Stimulated activated CD4-positive, alpha-beta T cell treated with anti-CD3 and anti-CD28 coated beads, Interleukin-4, amount 100 ng/mL, for 4 hours (primary cell): ENCODE measurements around the gene INPP5F.
"Not testable (repeated sequence)": the region's sequence is repeated elsewhere in the genome, so short reads cannot be mapped to it uniquely, and the experiment has no call there.

ENCODE experiments used
- DNase-seq, 2 experiments: peaks; one replicate each; pipeline ENCODE4 v3.0.0-alpha.2; 2020

Gene INPP5F

DNA sequence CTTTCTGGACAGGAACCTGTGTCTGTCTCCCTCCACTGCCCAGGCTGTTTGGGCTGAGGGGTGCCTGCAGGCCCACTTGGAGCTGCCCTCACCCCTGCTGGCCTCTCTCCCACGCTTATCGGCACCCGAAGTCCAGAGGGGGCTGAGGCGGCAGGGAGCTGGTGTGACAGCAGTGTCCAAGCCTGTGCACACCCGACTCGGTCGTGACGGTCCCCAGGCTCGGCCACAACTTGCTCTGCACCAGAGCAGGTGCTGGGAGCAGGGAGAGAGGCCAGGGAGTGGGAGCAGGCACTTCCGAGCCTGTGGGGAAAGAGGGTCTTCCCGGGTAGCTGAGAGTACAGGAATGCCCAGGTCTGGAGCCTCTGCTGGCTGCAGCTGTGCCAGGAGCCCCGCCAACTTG is 23.0 kb downstream of the INPP5F start:
- DNase-seq, result no peak

DNA sequence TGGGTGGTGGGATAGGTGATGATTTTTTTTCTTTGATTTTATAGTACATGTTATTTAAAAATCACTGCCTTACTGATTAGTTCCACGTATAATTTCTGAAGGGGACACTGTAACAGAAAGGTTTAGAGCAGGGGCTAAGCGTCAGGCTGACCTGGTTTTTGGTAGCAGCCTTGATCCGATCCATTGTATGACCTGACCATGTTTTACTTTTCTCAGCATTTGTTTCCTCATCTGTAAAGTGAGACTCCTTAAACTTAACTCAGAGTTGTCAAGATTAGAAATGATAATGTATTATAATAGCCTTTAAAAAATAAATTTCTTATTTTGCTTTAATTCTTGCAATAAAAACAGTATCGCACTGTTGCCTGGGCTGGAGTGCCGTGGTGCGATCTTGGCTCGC is 23.6 kb downstream of the INPP5F start:
- DNase-seq, result no peak

DNA sequence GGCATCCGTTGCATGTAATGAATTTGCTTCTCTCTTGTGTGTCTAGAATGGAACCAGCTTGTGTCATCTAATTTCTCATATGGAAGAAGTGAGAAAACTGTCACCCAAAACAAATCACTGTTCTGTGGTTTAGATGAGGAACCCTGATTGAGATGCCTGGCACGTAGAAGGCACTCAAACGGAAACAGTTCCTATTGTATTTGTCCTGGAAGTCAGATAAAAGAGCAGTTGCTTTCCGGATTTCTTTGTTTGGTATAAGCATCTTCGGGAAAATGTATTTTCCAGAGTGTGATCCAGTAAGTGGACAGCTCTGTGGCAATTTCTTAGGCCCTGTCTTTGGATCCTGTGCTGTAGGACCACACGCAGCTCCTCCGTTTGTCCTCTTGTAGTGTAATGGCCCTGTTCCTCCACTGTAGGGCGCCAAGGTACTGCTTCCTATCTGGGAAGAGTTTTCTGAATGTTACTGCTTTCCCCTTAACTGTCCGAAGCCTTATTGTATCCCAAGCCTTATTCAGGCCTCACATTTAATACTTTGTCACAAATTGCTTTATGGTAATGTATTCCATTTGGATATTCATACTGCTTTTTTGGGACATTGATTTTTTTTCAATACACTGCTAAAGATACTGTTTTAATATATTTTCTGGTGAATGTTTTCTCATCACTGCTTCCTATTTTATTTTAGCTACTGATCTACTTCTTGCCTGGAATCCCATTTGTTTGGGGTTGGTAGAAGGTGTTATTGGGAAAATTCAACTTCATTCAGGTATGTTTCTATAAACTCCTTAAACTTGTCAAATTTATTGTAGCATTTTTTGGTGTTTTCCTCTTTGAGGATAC is 24.8 kb downstream of the INPP5F start:
- DNase-seq, result peak; percentile 34 to 51

DNA sequence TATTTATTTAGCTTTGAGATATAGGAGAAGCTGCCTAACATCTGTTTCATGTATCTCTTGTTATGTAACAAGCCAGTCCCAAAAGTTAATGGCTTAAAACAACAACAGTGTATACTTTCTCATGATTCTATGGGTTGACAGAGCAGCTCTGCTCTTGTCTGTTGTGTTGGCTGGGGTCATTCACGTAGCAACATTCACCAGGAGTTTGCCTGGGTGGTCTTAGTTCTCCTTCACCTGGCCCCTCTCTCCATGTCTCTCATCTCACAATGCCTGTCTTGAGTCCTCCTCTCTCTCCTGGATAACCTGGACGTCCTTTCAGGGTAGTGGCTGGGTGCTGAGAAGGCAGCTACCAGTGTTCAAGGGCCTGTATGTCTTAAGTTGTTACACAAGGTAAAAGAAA is 27.5 kb downstream of the INPP5F start:
- no peak for DNase-seq

DNA sequence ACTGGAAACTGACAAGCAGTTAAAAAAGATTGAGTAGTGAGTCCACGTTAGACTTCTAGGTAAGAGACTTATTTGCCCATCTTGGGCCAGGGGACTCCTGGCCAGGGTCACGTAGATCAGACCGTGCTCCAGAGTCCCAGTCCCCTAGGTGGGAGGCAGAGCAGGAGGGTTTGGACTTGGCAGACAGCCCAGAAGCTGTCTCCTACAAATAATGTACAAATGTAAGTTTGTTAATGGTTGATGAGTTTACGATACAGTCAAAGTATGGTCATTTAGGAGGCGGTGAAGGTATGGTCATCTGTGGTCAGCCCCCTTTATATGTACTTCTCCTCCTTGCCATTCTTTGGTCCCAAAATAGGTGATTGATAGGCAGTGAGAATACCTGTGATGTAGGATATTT is 28.2 kb downstream of the INPP5F start:
- DNase-seq, result no peak

DNA sequence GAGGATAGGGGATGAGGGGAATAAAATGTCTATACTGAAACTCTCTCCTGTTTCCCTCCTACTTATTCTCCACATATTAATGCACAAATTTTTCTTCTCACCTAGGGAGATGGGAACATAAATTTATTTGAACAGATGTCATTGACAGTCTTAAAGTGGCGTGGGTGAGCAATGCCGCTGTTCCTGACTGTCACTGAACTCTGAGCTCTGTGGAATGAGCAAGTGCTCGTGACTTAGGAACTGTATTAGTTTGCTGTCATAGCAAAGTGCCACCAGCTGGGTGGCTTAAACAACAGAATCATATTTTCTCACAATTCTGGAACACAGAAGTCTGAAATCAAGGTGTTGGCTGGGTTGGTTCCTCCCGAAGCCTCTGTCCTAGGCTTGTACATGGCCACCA is 29.1 kb downstream of the INPP5F start:
- no peak for DNase-seq

DNA sequence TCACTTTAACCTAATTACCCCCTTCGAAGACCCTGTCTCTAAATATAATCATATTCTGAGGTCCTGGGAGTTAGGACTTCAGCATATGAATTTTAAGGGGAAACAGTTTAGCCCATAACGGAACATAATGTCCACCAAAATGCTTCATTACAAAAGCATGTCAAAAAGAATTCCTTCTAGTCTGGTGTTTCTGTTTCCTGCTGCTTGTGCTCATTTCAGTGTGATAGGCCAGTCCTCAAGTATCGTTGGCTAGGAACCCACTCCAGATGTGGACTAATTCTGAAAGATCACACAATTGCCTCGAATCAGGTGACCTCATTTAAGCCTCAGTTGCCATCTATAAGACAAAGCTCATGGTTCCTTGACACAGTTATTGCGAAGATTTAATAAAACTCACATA is 29.6 kb downstream of the INPP5F start:
- DNase-seq, result no peak

DNA sequence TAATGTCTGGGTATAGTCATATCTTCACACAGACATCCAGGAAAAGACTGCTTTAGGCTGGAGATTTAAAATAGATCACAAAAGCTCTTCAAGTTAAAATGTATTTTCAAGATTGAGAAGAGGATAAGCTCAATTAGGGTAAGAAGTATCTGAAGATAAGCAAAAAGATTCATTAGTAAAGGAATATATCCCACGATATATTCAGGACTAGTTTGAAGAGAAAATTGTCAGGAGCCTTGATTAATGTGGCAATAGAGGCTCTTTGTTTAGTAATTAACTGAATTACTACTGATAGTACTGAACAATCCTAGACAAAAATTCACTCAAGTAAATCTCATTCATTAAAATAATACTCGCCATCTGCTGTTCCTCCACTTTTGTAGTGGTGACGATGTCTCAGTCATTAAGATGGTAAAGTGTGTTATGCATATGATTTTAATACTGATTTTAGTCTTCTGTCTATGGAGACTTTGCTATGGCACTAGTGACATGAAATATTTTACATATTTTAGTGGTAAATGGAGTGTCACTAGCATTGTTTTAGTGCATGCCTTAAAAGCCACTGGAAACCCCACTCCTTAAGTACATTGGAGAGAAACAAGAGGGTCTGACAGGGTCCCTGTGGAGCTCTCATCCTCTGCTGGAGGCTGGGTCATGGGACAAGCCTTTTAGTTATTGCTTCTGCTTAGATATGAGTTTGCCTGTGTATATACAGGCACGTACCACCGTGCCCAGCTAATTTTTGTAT is 32.8 kb downstream of the INPP5F start:
- no peak for DNase-seq

DNA sequence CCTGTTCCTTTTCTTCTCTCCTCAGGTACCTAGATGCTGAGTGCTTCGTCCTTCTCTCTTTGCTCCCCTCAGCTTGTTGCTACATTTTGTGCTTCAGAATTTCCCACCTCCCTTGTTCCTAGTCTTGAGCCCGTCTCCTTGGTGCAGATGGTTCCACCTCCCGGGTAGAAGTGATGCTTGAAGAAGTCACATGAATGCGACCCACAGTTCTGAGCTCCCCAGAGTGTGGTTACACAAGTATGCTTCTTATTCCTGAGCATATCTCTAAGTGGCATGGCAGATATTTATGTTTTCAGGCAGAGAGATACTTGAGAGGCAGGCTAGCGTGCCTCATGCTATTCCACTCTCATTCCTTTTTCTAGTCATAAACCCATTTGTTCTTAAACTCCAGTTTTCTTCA is 34.0 kb downstream of the INPP5F start:
- no peak for DNase-seq

DNA sequence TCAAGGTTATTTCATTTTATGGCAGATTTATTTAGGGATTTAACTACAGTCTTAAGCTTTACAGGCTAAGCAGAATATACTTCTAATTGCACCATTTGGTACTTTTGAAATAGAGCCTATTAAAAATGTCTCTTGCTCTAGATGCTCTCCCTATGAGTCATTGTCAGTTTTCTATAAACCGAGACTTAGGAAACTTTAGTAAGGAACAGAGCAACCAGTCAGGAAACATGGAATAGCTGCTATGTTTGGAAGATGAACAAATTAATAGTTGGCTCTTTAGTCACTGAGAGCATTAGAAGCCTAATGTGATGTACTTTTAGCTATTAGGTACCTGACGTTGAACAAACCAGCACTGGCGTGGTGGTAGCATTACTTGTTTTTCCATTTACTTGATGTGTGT is 35.3 kb downstream of the INPP5F start:
- no peak for DNase-seq

DNA sequence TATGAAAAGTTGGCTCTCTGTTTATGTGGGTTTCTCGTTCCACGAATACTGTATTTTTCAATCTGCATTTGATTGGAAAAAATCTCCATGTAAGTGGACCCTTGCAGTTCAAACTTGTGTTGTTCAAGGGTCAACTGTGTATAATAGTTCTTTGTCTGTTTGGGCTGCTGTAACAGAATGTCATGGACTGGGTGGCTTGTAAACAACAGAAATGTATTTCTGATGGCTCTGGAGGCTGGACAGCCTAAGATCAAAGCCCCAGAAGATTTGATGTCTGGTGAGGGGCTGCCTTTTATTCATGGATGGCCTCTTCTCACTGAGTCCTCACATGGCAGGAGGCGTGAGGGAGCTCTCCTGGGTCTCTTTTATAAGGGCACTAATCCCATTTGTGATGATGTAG is 36.2 kb downstream of the INPP5F start:
- no peak for DNase-seq

DNA sequence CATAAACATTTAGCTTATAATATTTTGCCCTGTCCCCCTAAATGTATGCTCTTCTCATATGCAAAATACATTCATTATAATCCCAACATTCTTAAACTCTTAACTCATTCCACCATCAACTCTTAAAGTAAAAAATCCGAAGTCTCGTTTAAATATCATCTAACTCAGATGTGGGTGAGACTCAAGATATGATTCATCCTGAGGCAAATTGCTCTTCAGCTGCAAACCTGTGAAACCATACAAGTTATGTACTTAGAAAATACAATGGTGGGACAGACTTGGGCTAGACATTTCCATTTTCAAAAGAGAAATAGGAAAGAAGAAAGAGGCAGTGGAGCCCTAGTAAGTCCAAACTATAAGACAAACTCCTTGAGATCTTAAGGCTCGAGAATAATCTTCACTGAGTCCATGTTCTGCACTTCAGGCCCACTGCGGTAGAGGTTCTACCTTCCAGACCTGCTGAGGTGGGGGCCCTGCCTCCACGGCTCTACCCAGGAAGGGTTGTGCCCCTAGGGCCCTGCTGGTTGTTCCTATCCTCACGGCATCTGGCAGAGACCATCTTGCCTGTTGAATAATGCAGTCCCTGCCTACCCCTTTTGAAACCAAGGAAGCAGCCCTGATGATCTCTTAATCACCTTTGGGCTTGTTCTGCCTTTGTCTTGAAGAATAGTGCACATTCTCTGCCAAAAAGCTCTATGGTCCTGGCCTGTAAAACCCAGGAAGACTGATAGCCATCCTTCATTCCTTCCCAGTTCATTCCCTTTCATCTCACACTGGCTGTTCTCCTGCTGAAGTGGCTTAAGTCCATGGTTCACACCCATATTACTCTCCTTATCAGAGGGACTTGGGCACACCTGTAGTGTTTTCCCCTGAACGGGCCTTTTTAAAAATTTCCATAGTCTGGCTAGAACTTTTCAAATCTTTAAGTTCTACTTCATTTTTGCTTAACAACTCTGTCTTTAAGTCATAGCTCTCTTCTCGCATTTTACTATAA is 37.3 kb downstream of the INPP5F start:
- DNase-seq, result no peak

DNA sequence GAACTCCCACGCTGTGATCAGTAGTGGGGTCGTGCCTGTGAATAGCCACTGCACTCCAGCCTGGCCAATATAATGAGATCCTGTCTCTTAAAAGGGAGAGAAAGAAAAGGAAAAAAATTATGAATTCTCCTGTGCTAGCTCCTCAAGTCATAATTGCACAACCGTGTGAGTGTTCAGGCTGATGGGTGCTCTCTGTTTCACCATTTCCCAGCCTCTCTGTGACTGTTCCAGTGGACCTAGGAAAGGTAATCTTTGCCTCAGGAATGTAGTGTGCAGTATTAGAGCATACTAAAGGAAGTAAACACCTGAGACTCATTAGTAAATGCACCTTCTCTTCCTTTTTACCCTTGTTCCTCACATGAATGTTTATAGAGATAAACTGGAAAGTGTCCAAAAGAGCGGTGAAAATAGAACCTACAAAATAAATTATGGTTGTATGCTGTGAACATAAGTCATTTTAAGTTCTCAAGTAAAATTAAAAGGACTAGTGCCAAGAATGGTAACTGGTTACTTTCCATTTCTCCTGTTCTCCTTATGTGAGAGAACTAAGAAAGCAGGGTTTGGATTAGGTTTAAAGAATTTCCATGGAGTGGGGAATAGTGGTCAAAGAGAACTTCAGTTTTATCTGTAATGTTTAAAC is 42.7 kb downstream of the INPP5F start:
- DNase-seq, result no peak

DNA sequence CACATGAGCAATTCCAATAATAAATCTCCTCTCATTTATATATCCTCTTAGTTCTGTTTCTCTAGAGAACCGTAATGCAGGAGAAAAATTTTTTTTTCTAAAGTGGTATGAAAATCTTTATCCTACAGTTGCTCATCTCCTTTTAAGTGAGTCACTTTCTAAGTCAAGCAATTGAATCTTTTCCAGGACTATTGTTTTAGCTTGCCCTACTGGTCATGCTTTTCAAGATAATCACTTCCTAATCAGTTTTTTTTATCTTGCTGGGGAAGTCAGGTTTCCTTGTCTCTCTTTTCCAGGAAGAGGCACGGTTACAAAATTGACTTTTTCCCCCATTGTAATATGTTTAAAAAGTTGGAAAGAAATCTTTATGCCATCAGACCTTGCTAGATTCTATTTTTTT is 44.0 kb downstream of the INPP5F start:
- DNase-seq, result no peak

DNA sequence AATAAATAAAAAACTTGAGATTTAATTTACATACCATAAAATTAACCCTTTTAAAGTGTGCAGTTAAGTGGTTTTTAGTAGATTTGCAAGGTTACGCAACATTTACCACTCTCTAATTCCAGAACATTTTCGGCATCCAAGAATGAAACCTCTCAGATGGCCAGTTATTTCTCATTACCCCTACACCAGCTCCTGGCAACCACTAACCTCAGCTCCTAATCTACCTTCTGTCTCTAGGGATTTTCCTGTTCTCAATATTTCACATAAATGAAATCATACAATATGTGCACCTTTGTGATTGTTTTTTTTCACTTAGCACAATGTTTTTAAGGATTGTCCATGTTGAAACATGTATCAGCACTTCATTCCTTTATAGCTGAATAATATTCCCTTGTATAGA is 45.1 kb downstream of the INPP5F start:
- DNase-seq, result no peak

DNA sequence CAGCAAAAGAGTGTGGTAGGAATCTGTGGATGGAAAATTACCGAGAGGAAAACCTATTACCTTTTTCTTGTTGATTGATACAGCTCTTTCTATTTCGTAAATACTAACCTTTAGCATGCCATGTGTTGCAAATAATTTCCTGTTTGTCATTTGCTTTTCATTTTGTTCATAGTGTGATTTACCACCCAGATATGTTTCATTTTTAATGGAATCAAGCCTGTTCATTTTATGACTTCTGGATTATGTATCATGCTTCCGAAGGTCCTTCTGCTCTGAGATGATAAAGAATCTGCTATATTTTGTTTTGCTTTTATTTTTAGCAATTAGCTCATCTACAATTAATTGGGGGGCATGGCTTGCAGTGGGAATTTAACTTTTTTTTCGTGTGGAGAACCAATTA is 46.5 kb downstream of the INPP5F start:
- no peak for DNase-seq

DNA sequence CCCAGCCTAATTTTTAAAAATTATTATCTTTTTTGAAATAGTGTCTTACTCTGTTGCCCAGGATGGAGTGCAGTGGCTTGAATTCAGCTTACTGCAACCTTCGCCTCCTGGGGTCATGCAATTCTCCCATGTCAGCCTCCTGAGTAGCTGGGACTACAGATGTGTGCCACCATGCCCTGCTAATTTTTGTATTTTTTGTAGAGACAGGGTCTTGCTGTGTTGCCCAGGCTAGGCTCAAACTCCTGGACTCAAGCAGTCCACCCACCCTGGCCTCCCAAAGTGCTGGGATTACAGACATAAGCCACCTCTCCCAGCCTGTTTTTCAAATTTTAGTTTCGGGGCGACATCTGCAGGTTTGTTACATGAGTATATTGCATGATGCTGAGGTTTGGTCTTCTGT is 47.2 kb downstream of the INPP5F start:
- not testable (repeated sequence) for DNase-seq

DNA sequence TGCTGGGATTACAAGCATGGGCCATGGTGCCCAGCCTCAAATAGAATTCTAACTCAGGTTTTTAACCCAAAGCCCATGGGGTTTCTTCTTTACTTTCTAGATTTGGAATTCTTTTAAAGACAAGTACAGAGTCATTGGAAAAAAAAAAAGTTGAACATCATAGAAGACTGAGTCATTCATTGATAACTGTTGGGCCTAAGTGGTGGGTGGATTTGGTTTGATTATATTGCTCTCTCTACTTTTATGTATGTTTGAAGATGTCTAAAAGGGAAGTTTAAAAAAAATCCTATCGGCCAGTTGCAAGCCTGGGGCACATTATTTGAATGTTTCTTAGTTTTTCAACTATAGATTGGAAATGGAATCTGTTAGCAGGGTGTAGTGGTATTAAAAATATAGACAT is 49.7 kb downstream of the INPP5F start:
- DNase-seq, result no peak

DNA sequence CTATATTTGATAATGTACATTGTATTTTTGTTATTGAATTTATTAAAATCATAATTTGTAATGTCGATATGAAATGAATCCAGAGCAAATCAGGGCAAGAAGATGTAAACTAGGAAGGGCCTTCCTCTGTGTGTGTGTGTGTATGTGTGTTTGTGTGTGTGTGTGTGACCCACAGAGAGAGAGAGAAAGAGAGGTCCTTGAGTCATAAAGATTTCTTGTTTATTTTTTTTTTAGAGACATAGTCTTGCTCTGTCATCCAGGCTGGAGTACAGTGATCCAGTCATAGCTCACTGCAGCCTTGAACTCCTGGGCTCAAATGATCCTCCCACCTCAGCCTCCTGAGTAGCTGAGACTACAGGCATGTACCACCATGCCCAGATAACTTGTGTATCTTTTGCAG is 50.7 kb downstream of the INPP5F start:
- DNase-seq, result no peak

DNA sequence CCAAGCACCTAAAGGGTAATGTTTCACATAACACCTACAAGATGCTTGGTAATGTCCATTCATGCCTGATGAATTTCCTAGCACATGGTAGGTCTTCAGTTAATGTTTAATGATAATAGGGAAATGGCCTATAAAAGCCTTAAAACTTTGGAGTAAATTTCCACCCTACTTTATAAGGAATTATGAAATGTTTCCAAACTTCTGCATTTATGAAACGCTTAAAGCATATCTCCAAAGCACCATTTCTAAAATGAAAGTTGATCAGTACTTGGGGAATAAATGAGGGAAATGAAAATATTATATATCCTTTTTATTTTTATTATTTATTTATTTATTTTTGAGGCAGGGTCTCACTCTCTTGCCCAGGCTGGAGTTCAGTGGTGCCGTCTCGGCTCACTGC is 51.8 kb downstream of the INPP5F start:
- no peak for DNase-seq

DNA sequence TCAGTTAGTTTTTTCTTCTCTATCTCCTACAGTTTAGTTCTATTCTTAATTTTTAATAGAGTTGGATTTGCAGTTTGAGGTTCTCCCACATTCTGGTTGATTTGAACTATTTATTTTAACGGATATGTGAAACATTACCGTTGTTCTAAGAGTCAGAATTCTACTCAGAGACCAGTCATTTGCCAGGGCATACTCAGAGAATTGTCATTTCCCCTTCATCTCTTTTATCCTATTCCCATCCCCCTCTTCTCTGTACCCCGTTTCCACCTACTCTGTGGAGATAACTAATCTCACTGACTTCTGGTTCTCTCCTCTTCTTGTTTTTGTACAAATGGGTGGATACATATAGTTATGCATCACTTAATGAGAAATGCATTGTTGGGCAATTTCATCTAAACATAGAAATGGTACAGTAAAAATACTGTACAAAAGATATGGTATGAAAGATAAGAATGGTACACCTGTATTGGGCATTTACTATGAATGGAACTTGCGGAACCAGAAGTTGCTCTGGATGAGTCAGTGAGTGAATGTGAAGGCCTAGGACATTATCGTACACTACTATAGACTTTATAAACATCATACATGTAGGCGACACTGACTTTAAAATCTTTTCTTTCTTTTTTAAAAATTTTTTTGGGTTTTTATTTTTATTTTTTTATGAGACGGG is 53.1 kb downstream of the INPP5F start:
- no peak for DNase-seq

DNA sequence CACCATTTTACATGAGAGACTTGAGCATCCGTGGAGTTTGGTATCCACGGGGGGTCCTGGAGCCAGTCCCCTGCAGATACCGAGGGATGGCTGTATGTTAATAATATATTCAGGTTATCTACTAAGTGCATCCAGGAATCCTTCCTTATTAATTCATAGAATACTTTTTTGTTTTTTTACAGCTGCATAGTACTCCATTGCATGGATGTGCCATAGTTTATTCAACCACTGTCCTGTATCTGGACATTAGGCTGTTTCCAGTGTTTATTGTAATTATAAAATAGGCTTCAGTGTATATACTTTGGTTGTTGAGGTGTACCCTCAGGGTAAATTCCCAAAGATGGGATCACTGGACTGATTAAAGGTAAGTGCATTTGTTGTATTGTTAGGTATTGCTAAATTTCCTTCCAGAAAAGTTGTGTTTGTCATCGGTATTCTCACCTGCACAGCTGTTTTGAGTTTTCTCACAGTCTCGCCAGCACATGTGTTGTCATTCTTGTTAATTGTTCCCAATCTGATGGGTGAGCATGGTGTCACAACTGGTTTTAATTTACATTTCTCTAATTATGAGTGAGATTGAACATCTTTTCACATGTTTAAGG is 55.1 kb downstream of the INPP5F start:
- no peak for DNase-seq
